Retina (tissue), 1 donor: ENCODE data around the gene LDLRAD4.

Experiments used
- DNase-seq: peaks from one replicate; pipeline ENCODE4 v3.0.0-alpha.2; 2016

LDLRAD4 gene

GRCh38 chr18:13218368-13218991 lies at the start of gene LDLRAD4:
Gene LDLRAD4 (plus strand): TSS chr18:13218760.
- DNase-seq = peak; percentile 77

DNA sequence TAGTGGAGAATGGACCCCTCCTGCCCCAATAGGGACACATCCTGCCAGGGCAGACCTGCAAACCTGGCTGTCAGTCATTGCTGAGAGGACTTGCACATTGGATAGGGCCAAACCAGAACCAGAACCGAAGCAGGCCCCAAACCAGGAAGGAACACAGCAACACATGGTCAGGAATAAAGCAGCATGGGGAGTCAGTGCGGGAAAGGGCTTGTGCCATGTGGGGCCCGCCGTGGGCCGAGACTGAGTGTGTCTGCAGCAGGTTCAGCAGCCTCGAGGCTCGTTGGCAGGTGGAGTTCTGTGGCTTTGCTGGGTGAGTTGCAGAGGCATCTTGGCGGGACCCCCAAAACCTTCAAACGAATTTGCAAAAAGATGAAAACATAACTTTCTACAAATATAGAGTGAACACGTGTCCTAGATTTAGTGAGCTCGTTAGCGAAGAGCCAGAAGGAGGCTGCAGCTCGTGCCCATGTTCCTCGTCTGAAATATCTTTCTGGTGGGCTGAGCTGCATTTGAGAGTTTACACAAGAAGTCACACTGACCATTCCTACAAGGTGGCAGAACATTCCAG lies 44.9 kb upstream of the LDLRAD4 start:
- no peak for DNase-seq

- no peak for DNase-seq
Observed at GRCh38 chr18:13175266-13175665, 43.3 kb upstream of the LDLRAD4 start.

DNA sequence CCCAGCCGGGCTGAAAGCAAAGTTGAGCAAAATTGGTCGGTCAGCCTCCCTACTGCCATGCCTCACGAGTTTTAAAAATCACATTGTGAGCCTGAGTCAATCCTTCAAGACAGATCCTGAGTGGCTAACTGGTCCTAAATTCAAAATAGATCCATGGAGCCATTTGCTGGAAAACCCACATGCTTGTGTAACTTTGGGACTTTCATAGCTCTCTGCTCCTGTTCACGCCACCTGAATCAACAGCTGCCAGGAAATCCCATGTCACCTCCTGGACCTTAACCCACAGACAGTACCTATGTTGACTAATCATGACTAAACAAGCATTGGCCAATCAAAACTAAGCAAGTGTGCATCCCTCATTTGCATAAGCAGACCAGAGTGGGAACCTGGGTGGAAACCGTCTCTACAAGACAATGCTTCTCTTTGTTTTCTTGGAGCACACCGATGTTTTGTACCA lies 42.8 kb upstream of the LDLRAD4 start:
- no peak for DNase-seq

DNA sequence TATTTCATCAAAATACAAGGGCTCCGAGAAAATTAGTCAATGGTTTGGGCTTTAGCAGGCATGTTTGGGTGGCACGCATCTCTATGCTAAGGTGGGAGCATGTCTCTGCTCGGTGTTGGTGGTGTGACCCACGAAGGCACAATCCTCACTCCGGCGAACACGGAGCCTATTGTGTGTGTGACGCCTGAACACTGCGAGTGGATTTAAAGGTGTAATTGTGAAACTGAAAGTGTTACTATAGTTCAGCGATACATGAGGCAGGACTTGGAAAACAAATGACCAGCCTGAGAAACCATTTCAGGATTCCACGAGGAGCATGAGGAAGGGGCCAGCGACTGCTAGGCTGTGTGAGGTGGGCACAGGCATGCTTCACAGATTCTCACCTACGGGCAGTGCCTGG lies 41.7 kb upstream of the LDLRAD4 start:
- no peak for DNase-seq

DNA sequence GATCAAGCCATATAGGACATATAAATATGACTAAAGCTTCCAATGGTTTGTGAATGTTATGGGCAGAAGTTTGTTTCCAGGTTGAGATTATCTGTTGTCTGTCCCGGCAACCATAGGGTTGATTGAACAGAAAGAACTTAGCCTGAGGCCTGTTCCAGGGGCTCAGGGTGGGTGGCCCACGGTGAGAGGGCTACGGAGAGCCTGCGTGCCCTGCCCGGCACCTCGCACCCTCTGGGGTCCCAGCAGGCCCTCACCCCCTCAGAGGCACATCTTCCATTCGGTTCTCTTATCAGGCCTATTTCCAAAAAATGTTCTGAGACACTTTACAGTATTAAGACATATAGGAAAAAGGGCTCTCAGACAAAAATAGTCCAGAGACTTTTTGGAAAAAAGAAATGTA lies 40.4 kb upstream of the LDLRAD4 start:
- DNase-seq = no peak

DNA sequence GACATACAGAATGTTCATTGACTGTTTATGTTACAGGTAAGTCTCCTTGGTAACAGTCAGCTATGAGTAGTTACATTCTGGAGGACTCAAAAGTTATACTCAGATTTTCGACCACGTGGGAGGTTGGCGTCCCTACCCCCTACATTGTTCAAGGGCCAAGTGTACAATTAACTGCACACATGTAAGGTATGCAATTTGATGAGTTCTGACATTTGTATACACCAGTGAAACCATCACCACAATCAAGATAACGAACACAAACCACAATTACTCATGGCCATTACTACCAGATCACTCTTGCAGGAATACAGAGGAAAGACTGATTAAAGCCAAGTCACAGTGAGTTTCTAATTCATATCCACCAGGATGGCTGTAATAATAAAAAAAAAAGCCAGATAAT lies 39.6 kb upstream of the LDLRAD4 start:
- DNase-seq = no peak

- no peak for DNase-seq
Observed at GRCh38 chr18:13179566-13180113, 38.9 kb upstream of the LDLRAD4 start.

DNA sequence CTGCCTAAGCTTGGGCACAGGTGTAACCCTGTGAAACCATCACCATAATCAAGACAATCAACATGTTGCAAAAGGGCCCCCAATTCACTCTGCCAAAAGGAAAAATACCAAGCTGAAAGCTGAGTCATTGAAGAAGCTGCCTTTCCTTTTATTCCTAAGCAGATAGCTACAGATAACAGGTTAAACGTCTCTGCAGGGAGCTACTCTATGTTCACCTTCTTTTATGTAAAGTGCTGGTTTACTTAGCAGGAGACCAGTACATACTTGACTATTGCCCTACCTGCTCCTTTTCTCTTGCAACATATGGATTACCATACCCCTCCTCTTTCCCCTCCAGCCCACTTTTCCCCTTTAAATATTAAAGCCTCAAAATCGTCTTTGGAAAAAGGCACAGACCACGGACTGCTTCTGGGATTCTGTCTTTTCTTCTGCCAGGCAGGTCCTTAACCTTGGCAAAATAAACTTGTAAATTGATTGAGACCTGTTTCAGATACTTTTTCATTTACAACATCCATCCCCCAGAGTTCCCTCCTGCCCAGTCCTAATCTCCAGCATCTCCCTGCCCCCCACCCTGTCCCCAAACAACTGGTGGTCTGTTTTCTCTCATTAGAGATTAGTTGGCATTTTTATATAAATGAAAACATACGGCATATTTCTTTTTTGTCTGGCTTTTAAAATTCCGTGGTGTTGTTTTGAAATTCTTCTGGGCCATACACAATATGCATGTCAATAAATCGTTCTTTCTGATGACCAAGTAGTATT lies 37.8 kb upstream of the LDLRAD4 start:
- DNase-seq = no peak

- no peak for DNase-seq
Observed at GRCh38 chr18:13181765-13182164, 36.8 kb upstream of the LDLRAD4 start.

DNA sequence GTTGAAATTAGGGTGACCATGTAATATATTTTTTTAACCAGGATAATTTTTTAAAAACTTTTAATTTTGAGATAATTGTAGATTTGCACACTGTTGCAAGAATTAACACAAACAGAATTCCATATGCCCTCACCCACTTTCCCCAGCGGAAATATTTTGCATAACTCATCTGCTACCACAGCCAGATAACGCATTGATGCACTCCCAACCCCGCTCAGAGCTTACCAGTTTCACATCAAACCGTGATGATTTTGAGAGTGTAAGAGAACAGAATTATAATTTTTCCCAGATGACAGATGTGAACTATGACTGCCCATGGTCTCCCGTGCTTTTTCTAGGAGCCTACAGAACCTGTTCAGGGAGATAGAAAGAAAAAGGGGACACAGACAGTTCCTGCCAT lies 35.2 kb upstream of the LDLRAD4 start:
- DNase-seq = no peak

- DNase-seq = no peak
Observed at GRCh38 chr18:13183790-13184189, 34.8 kb upstream of the LDLRAD4 start.

DNA sequence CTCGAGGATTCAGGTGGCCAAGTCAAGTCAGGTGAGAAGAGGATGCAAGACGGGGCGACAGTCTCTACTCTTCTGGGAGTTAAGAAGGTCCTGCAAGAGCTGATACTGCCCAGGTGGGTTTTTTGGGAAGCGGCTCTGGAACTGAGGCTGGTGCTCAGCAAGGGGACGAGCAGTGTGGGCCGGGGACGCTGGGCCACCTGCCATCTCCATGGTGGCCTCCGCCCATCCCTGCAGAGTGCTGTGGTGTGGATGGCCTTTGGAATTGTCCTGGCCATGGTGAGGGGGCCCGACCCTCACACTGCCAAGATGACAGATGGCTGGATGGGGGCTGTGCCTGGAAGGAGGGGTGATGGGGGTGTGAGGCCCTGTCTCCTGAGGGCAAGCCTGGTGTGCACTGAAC lies 34.2 kb upstream of the LDLRAD4 start:
- DNase-seq = no peak

GRCh38 chr18:13185675-13186198 lies 32.8 kb upstream of the LDLRAD4 start:
- no peak for DNase-seq

DNA sequence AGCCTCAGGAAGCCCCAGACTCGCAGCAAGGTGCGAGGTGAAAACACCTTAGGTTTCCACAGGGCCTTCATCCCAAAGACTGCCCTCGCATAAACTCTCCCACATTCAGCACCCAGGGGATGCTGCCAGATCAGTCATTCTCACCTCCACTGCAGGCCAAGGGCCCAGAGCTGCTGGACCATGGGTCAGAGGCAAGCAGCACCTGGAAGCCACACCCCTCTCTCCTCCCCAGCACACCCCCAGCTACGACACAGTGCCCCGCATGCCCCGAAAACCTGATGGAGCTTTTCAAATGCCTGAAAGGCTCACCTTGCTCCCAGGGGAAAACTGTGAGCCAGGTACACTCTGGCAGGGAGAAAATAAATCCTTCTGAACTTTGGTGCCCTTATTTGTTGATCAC lies 31.9 kb upstream of the LDLRAD4 start:
- DNase-seq = no peak

DNA sequence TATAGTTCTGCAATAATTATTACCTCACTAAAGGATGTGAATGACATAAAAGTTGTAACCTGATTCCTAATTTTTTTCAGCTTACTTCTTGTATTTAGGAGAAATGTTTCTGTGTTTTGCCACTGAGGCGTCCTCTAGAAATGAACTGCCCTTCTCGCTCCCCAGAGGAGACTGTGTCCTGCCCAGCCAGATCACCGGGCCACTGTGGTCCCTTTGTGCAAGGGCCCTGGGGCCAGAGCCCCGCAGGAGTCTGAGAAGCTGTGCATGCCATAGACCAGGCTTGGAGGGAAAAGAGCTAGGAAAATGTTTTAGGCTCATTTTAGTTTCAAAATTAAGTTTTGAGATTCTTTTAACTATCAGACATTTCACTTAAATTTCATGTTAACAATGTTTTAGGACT lies 31.1 kb upstream of the LDLRAD4 start:
- no peak for DNase-seq

- DNase-seq = no peak
Observed at GRCh38 chr18:13191031-13191430, 27.5 kb upstream of the LDLRAD4 start.

DNA sequence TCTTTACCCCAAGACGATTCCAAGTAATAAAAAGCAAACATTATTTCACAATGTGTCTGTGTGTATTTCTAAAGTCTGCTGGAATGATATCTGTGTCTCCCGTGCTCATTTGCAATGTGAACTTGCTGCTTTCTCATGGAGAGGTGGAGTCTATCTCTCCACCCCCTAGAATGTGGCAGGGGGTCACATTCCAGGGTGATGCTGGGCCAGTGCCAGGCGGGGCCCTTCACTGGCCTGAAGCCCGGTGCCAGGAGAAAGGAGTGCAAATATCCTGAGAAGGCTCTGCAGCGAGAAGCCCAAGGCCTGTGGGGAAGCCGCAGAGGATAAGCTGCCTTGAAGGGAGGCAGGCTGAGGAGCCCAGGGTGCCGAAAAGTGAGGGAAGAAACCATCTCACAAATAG lies 26.8 kb upstream of the LDLRAD4 start:
- DNase-seq = no peak

- DNase-seq = no peak
Observed at GRCh38 chr18:13192970-13193369, 25.6 kb upstream of the LDLRAD4 start.

DNA sequence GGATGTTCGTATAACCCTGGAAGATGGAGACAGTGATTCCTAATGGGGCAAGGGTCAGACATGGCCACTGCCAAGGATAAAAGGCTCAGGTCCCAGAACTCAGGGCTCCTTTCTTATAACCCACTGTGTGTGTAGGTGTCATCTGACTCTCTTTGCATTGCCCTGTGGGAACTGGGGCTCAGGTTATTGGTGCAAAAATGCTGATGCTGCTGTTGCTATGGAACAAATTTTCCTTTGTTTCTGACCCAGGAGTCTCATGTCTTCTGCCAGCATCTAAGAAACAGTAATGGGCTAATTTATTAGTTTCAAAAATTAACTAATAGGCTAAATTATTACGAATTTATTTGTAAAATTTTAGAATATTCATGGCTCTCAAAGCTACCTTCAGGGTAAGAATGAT lies 24.3 kb upstream of the LDLRAD4 start:
- DNase-seq = no peak

DNA sequence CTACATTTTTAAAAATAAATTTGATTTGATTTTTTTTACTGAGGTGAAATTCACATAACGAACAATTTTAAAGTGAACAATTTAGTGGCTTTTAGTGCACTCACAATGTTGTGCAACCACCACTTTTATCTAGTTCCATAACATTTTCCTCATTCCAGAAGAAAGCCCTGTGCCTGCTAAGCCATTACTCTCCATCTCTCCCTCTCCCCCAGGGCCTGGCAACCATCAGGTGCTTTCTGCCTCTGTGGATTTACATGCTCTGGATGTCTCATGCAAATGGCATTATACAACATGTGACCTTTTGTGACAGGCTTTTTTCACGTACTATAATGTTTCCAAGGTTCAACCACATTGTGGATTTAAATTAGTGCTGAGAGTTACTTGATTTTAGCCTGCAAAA lies 19.9 kb upstream of the LDLRAD4 start:
- DNase-seq = no peak

- DNase-seq = no peak
Observed at GRCh38 chr18:13199169-13199568, 19.4 kb upstream of the LDLRAD4 start.

DNA sequence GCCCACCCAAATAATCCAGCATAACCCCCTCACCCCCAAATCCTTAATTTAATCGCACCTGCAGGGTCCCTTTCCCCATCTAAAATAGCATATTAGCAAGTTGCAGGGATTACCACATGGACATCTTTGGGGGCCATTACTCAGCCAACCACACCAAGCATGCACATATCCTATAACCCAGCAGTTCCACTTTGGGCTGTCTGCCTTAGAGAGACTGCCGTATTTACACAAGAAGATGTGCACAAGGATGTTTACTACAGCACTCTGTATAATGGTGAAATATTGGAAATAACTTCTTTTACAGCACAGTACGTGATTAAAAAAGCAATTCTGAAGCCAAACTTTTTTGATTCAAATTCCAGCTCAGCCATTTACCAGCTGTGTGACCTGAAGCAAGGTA lies 17.3 kb upstream of the LDLRAD4 start:
- no peak for DNase-seq

DNA sequence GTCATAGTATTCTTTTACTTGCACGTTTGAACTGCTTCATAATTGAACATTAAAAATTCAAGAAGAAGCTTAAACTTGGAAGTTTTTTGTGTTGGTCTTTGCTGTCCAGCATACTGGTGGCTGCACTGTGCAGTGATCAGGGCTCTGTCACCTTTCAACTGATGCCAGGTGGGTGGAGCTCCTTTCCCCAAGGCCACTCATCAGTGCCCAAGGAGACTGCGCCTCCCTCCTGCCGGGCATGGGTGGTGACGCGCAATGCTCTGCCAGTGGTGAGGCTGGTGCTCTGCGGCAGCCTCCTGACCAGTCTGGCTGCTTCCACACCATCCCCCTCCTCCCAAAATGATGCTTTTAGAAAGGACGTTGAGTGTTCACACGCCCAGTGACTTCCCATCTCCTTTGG lies 16.0 kb upstream of the LDLRAD4 start:
- DNase-seq = no peak
